H1 (cell line): Measurements from ENCODE around the gene C19orf85. TPM values are rescaled to one million over a fixed set of nuclear protein-coding genes. Genes with fewer than 3 reads are reported as not detected.

Experiments used
- CTCF ChIA-PET: fragments of 300-600 bp; sonication (Branson Sonifier 250); formaldehyde crosslinking; loops from one replicate; lab custom pipeline; 2021; ENCODE audit not compliant: partially characterized antibody; lab: Charles Lee
- POLR2A ChIA-PET: fragments of 300-600 bp; sonication (Branson Sonifier 250); formaldehyde crosslinking; loops from one replicate; lab custom pipeline; 2021; ENCODE audit warnings: inconsistent platforms; ENCODE audit not compliant: partially characterized antibody; lab: Charles Lee
- DNase-seq, 2 experiments: peaks; one replicate each; pipeline versions ENCODE4 v3.0.0 to v3.0.0-alpha.2; 2010 to 2022; ENCODE audit warnings: low spot score in 2 of 2, low read depth in 1 of 2, mixed read lengths in 1 of 2
- FAIRE-seq: peaks from 2 replicates; lab custom pipeline; 2011; peaks lifted over from hg19 to GRCh38; lab: Jason Lieb, UNC
- H2AFZ ChIP-seq: 2 replicates; pipeline ENCODE4 v1.8.1; 2012; ENCODE audit warnings: low read length, inconsistent platforms
- H2AK5ac ChIP-seq: 2 replicates; pipeline ENCODE4 v1.6.1; 2013; ENCODE audit warnings: low read depth, low read length
- H2BK120ac ChIP-seq: replicated peaks from 2 replicates; pipeline ENCODE3; 2013; ENCODE audit warnings: low read depth, low read length, inconsistent platforms
- H2BK12ac ChIP-seq: 2 replicates; pipeline ENCODE4 v1.6.1; 2013; ENCODE audit warnings: low read depth, low read length
- H2BK15ac ChIP-seq: 2 replicates; pipeline ENCODE4 v1.6.1; 2013; ENCODE audit warnings: low read length
- H2BK20ac ChIP-seq: 2 replicates; pipeline ENCODE4 v1.6.1; 2013; ENCODE audit warnings: low read length
- H2BK5ac ChIP-seq: 2 replicates; pipeline ENCODE4 v1.6.1; 2013; ENCODE audit warnings: low read depth, low read length
- H3K14ac ChIP-seq: 2 replicates; pipeline ENCODE4 v1.6.1; 2013; ENCODE audit warnings: inconsistent platforms; ENCODE audit not compliant: insufficient read length
- H3K18ac ChIP-seq: 2 replicates; pipeline ENCODE4 v1.6.1; 2013; ENCODE audit warnings: low read length; ENCODE audit errors: extremely low read depth
- H3K23ac ChIP-seq: 2 replicates; pipeline ENCODE4 v1.6.1; 2013; ENCODE audit warnings: inconsistent platforms; ENCODE audit not compliant: insufficient read length
- H3K23me2 ChIP-seq: 2 replicates; pipeline ENCODE4 v1.6.1; 2013; ENCODE audit warnings: low read depth, low read length
- H3K27ac ChIP-seq: 2 replicates; pipeline ENCODE4 v1.6.1; 2011; ENCODE audit warnings: low read depth, low read length, inconsistent platforms
- H3K27me3 ChIP-seq, 4 experiments: replicated peaks in 1 of 4; 1 replicate in 1 of 4; 2 replicates in 3 of 4; pipeline versions ENCODE4 v1.6.1 to v1.8.1; 2011 to 2013; ENCODE audit warnings: low read length in 3 of 4, mild to moderate bottlenecking in 3 of 4, inconsistent platforms in 2 of 4, mixed read lengths in 2 of 4, moderate library complexity in 1 of 4; ENCODE audit not compliant: control insufficient read depth in 3 of 4, insufficient read depth in 3 of 4; ENCODE audit errors: extremely low read depth in 1 of 4
- H3K36me3 ChIP-seq, 4 experiments: 2 replicates each; pipeline versions ENCODE4 v1.6.1 to v1.8.1; 2011 to 2013; ENCODE audit warnings: mild to moderate bottlenecking in 4 of 4, low read length in 3 of 4, moderate library complexity in 2 of 4, control low read depth in 1 of 4, inconsistent platforms in 1 of 4; ENCODE audit not compliant: insufficient read depth in 4 of 4, control insufficient read depth in 2 of 4
- H3K4ac ChIP-seq: replicated peaks from 2 replicates; pipeline ENCODE3; 2013; ENCODE audit warnings: low read length, low read depth, mixed read lengths, inconsistent platforms; ENCODE audit not compliant: insufficient read length
- H3K4me1 ChIP-seq, 4 experiments: replicated peaks in 1 of 4; 1 replicate in 1 of 4; 2 replicates in 3 of 4; pipeline versions ENCODE4 v1.6.1 to v1.8.1; 2011 to 2013; ENCODE audit warnings: low read length in 3 of 4, inconsistent platforms in 2 of 4, mixed read lengths in 1 of 4; ENCODE audit not compliant: insufficient read depth in 4 of 4, control insufficient read depth in 3 of 4
- H3K4me2 ChIP-seq, 2 experiments: 2 replicates each; pipeline versions ENCODE4 v1.6.1 to v1.8.1; 2011 to 2013; ENCODE audit warnings: low read depth in 2 of 2, low read length in 2 of 2, control low read depth in 1 of 2, inconsistent platforms in 1 of 2, mild to moderate bottlenecking in 1 of 2; ENCODE audit not compliant: insufficient read depth in 1 of 2
- H3K4me3 ChIP-seq, 4 experiments: fragments of 200-600, 300-600 bp in 1 of 4; sonication (generic), shearing (Covaris generic), sonication (Bioruptor Twin) in 1 of 4; 2 replicates each; pipeline versions ENCODE4 v1.5.1 to v1.8.1; 2011 to 2016; ENCODE audit warnings: low read length in 4 of 4, low read depth in 3 of 4, control low read depth in 2 of 4, inconsistent platforms in 2 of 4, mild to moderate bottlenecking in 2 of 4, mixed read lengths in 1 of 4, moderate library complexity in 1 of 4; ENCODE audit not compliant: insufficient read depth in 2 of 4; ENCODE audit errors: extremely low read depth in 1 of 4
- H3K56ac ChIP-seq: replicated peaks from 2 replicates; pipeline ENCODE3; 2013; ENCODE audit warnings: low read depth, mild to moderate bottlenecking, mixed read lengths, low read length, inconsistent platforms; ENCODE audit not compliant: insufficient read length
- H3K79me1 ChIP-seq: 2 replicates; pipeline ENCODE4 v1.6.1; 2013; ENCODE audit warnings: low read depth, low read length, control low read depth
- H3K79me2 ChIP-seq, 2 experiments: 2 replicates each; pipeline versions ENCODE4 v1.6.1 to v1.8.1; 2012 to 2013; ENCODE audit warnings: low read length in 2 of 2, mild to moderate bottlenecking in 2 of 2, inconsistent platforms in 1 of 2; ENCODE audit not compliant: insufficient read depth in 2 of 2, control insufficient read depth in 1 of 2
- H3K9ac ChIP-seq, 4 experiments: replicated peaks in 1 of 4; 1 replicate in 1 of 4; 2 replicates in 3 of 4; pipeline versions ENCODE4 v1.6.1 to v1.8.1; 2011 to 2013; ENCODE audit warnings: low read depth in 3 of 4, low read length in 3 of 4, control low read depth in 2 of 4, mild to moderate bottlenecking in 2 of 4, moderate library complexity in 2 of 4, inconsistent platforms in 1 of 4; ENCODE audit errors: extremely low read depth in 1 of 4
- H3K9me3 ChIP-seq, 2 experiments: 2 replicates each; pipeline versions ENCODE4 v1.6.1 to v1.8.1; 2012 to 2013; ENCODE audit warnings: mild to moderate bottlenecking in 2 of 2, moderate library complexity in 2 of 2, control low read depth in 1 of 2, inconsistent platforms in 1 of 2, low read depth in 1 of 2, low read length in 1 of 2, mixed read lengths in 1 of 2; ENCODE audit not compliant: insufficient read depth in 2 of 2
- H4K20me1 ChIP-seq, 2 experiments: replicated peaks in 1 of 2; 2 replicates each; pipeline versions ENCODE3 to v1.8.1; 2011 to 2013; ENCODE audit warnings: inconsistent platforms in 2 of 2, low read length in 2 of 2, mild to moderate bottlenecking in 1 of 2; ENCODE audit not compliant: insufficient read depth in 2 of 2, control insufficient read depth in 1 of 2
- H4K5ac ChIP-seq: 2 replicates; pipeline ENCODE4 v1.6.1; 2013; ENCODE audit warnings: low read length, low read depth, mixed read lengths, inconsistent platforms; ENCODE audit not compliant: insufficient read length
- H4K8ac ChIP-seq: 2 replicates; pipeline ENCODE4 v1.8.0; 2013; ENCODE audit warnings: mild to moderate bottlenecking, moderate library complexity, low read length, inconsistent platforms; ENCODE audit not compliant: insufficient read depth; ENCODE audit errors: extremely low read depth
- H4K91ac ChIP-seq: replicated peaks from 2 replicates; pipeline ENCODE3; 2013; ENCODE audit warnings: low read length, mixed read lengths, inconsistent platforms; ENCODE audit not compliant: insufficient read length
- HDAC2 ChIP-seq, 2 experiments: fragments of 300-600 bp in 1 of 2; sonication (generic) in 1 of 2; IDR thresholded peaks; 2 replicates each; pipeline ENCODE4 v1.6.1; 2011 to 2012; ENCODE audit warnings: low read depth in 2 of 2, low read length in 2 of 2, mild to moderate bottlenecking in 2 of 2, moderate library complexity in 2 of 2, borderline replicate concordance in 1 of 2, inconsistent platforms in 1 of 2
- KDM4A ChIP-seq: IDR thresholded peaks from one replicate; pipeline ENCODE4 v1.7.1; 2012; ENCODE audit warnings: low read depth, mild to moderate bottlenecking, moderate library complexity, low read length, inconsistent platforms; ENCODE audit not compliant: severe bottlenecking
- MAX ChIP-seq: IDR thresholded peaks from 2 replicates; pipeline ENCODE4 v1.6.1; 2012; ENCODE audit warnings: inconsistent platforms
- SAP30 ChIP-seq: fragments of 300-600 bp; sonication (generic); IDR thresholded peaks from 2 replicates; pipeline ENCODE4 v1.7.1; 2012; ENCODE audit warnings: low read length, moderate library complexity, mild to moderate bottlenecking, inconsistent platforms; ENCODE audit not compliant: insufficient read depth, insufficient replicate concordance
- SP1 ChIP-seq: IDR thresholded peaks from 2 replicates; pipeline ENCODE4 v1.6.1; 2011; ENCODE audit warnings: low read depth, low read length
- SP4 ChIP-seq: IDR thresholded peaks from 2 replicates; pipeline ENCODE4 v1.6.1; 2012; ENCODE audit warnings: low read length, inconsistent platforms
- SUZ12 ChIP-seq: fragments of 200-600 bp; sonication (generic); IDR thresholded peaks from 2 replicates; pipeline ENCODE4 v1.6.1; 2012; ENCODE audit warnings: mild to moderate bottlenecking, inconsistent platforms, low read length, moderate library complexity, mixed read lengths
- TAF1 ChIP-seq: IDR thresholded peaks from 2 replicates; pipeline ENCODE4 v1.6.1; 2011; ENCODE audit warnings: mild to moderate bottlenecking, low read depth, low read length
- WGBS, 2 experiments: shearing (Covaris generic) in 1 of 2; methylation state at CpG; one replicate each; pipeline versions ENCODE4 v1.1.6 to v1.1.7; 2013 to 2015; ENCODE audit warnings: low lambda C conversion rate in 2 of 2, mixed read lengths in 2 of 2, inconsistent platforms in 1 of 2, low coverage in 1 of 2, missing lambda C conversion rate in 1 of 2; ENCODE audit not compliant: insufficient replicate concordance in 2 of 2, insufficient coverage in 1 of 2, insufficient read length in 1 of 2; ENCODE audit errors: extremely low coverage in 1 of 2, missing lambda C conversion rate in 1 of 2; 5-methylcytosine and 5-hydroxymethylcytosine counted together
- polyA plus RNA-seq, 7 experiments: library from polyadenylated mRNA; depleted of rRNA in 3 of 7; stranded (reverse) in 5 of 7; unstranded in 2 of 7; fragments of >200 nt in 5 of 7; fragments of 200-250 nt in 2 of 7; gene quantifications; 1 replicate in 5 of 7; 2 replicates in 1 of 7; 4 replicates in 1 of 7; pipeline versions ENCODE4 v1.2.1 to v1.2.3, GENCODE V29; 2011 to 2013; ENCODE audit warnings: missing spikeins in 2 of 7, mixed read lengths in 2 of 7
- total RNA-seq: library from RNA; stranded (reverse); fragmentation: NEBNext Ultra II Directional; extraction: Animal tissue kit (Norgen Biotek cat#: 25700); gene quantifications from 2 replicates; pipeline ENCODE4 v1.2.1, GENCODE V29; 2021

The C19orf85 gene
- total and polyA plus RNA-seq, 2 of the 8 experiments (the other 6 are each of a cell fraction or from before 2014, with no cell fraction given) = 2.2 to 3.2 TPM

- Histone ChIP-seq H2BK120ac (peak overlapping the region; percentile 84), H4K20me1 (peaks cover 6 to 12% of the 10 kb centered on the region in 2 experiments), H3K4ac (peak overlapping the region; percentile 10), H3K9ac (peak overlapping the region in 1 of 4 experiments; percentile 3; a peak in 1 of 7 replicates), H3K27me3 (peaks cover 39 to 74% (median 65%) of the 10 kb centered on the region in 4 experiments), H3K9me3 (no peaks in the 10 kb centered on the region), H3K4me3 (peak overlapping the region; percentile 32 to 65 (median 47)), H3K18ac (peak overlapping the region; percentile 83), H3K79me2 (no peaks in the 10 kb centered on the region), H2AFZ (peak overlapping the region; percentile 12; the same call in 1 of the 2 replicates), H2AK5ac (no peak overlapping the region), H3K56ac (no peak overlapping the region), H4K8ac (peak overlapping the region; percentile 58; the same call in 1 of the 2 replicates), H3K27ac (no peak overlapping the region), H4K5ac (no peak overlapping the region), H2BK5ac (no peak overlapping the region; the same call in 1 of the 2 replicates), H3K23ac (no peak overlapping the region), H3K36me3 (no peaks in the 10 kb centered on the region), H3K4me1 (peaks cover 6 to 21% (median 9%) of the 10 kb centered on the region in 4 experiments), H2BK15ac (no peak overlapping the region; the same call in 1 of the 2 replicates), H3K79me1 (no peaks in the 10 kb centered on the region), H2BK20ac (peak overlapping the region; percentile 1; the same call in 1 of the 2 replicates), H3K4me2 (peak overlapping the region; percentile 74 to 92), H4K91ac (peak overlapping the region; percentile 61), H3K14ac (no peak overlapping the region), H2BK12ac (peak overlapping the region; percentile 88; the same call in 1 of the 2 replicates), H3K23me2 (peaks cover 14% of the 10 kb centered on the region; the same call in 1 of the 2 replicates)
- WGBS, 2 experiments = 9% methylated on average over 28 of the region's 39 CpGs; no CpG with 5 or more reads in 1 of the 2 experiments
- peak in 1 of 2 experiments; percentile 96 for DNase-seq
- POLR2A ChIA-PET = interaction anchor here (0.7 to 1.9 kb wide), 3 partner anchors 51 to 146 kb away, joined by 3 to 5 read pairs (median 4); no protein-coding TSS in a partner anchor
- FAIRE-seq = peak; percentile 50
- peak; percentile 87 for TF ChIP-seq SP4
- TF ChIP-seq HDAC2 (IDR thresholded peaks at IDR 0.05; ENCODE audit: borderline replicate concordance in 1 of 2, low read depth in 2 of 2, low read length in 2 of 2) = peak in 1 of 2 experiments; percentile 38; a peak in 1 of 4 replicates
- peak; percentile 30; the same call in 1 of the 2 replicates for TF ChIP-seq SP1
- TF ChIP-seq TAF1 = 0 out of 2 replicates have a peak, but pooled peaks have one; percentile 47
- 0 out of 2 replicates have a peak, but pooled peaks have one; percentile 10 for TF ChIP-seq MAX
- peak; percentile 76 for TF ChIP-seq KDM4A
- TF ChIP-seq SAP30 = no peak
- no peak for TF ChIP-seq SUZ12
- CTCF ChIA-PET = interaction anchor here (1.2 to 1.6 kb wide), 2 partner anchors 12 to 282 kb away, joined by 3 to 8 read pairs; no protein-coding TSS in a partner anchor
Measured at GRCh38 chr19:55440411-55441105, 24.0 kb downstream of the C19orf85 start.
